ENCODE measurements around the gene NUAK2.
A peak's percentile ranks its signal among the peaks of the same experiment; 100 is the strongest.

The NUAK2 gene

DNA sequence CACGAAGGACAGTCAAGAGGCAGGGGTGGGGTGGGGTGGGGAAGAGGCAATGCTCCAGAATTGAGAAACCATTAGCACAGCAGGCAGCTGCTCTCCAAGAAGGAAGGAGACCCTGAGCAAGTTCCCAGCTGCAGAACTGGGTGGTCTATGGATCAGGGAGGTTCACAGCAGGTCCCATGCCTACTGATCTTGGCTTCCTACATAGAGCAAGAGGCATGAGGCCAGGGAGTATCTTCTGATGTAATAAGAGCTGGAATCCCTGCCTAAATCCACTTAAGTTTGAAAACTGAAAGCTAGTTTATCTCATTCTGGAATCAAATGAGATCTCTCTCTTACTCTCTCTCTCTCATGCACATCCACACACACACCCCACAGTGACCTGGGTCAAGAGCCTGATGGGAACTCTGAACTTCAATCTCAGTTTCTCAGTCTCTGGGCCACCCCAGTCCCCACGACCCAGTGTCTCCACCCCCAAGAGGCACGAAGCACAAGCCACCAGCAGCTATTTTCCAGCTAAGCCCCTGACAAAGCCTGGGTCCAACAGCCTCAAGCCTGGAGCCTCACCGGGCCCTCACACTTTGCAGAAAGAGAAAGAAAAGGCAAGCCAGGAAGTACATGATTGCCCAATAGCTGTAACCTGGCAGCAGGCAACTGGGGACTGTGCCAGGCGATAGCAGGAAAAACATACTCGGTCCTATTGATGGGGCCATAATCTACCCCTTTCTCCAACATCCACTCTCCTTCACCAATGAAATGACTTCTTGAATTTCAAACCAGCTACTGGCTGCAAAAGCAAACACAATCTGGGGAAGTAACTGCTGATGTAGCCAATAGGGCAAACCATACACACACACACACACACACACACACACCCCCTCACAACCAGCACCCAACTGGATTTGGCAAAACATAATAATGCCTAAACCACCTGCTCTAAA lies 2.2 kb downstream of the NUAK2 start:
- H3K4me3 Mint-ChIP-seq = peak overlapping the region; percentile 95 to 96
- H3K4me1 Mint-ChIP-seq = peaks cover 53 to 78% of the 10 kb centered on the region in 2 donors
- H3K27ac Mint-ChIP-seq = peak overlapping the region; percentile 91
- no peaks in the 10 kb centered on the region for H3K9me3 Mint-ChIP-seq
- no peaks in the 10 kb centered on the region for H3K27me3 Mint-ChIP-seq
- peaks cover 6 to 16% of the 10 kb centered on the region in 2 donors for H3K36me3 Mint-ChIP-seq
- DNase-seq = no peak
- ATAC-seq (replicated peaks) = peak in 1 of 2 donors; percentile 4

DNA sequence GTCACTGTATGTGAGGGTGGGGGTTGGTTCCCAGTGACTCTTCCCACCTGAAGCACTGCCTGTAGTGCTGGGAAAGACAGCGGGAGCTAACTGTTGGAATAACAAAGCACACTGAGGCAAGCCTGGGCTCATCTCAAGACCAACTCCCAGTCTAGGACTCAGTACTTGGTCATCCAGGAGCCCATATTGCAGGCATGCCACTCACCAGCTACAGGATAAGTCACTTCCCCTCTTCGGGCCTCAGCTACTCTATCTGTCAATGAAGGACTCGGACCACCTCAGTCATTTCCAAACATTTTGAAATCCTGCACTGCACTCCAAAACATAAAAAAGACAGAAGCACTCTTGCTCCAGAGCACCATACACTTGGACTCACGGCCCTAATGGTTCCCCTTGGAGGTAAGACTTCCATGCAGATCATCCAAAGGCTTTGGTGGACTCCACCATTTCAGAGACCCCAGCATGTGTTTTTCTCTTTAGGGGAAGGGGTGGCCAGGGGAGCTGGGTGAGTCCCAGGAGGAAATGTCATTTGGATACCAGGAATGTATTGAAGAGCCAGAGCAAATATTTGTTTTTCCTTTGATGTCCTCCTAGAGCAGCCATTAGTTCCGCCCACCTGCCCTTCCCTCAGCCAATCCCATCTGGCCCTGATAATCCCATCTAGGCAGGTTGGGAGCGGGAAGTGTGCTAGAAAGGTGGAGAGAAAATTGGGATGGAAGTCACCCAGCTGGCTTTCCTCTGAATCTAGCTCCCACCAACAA lies 3.1 kb downstream of the NUAK2 start:
- Mint-ChIP-seq H3K27ac (peak overlapping the region; percentile 84), H3K27me3 (no peaks in the 10 kb centered on the region), H3K4me3 (peak overlapping the region; percentile 64 to 78), H3K4me1 (peaks cover 56 to 84% of the 10 kb centered on the region in 2 donors), H3K9me3 (no peaks in the 10 kb centered on the region), H3K36me3 (peaks cover 6 to 16% of the 10 kb centered on the region in 2 donors)
- no peak for ATAC-seq (replicated peaks)
- DNase-seq = no peak

DNA sequence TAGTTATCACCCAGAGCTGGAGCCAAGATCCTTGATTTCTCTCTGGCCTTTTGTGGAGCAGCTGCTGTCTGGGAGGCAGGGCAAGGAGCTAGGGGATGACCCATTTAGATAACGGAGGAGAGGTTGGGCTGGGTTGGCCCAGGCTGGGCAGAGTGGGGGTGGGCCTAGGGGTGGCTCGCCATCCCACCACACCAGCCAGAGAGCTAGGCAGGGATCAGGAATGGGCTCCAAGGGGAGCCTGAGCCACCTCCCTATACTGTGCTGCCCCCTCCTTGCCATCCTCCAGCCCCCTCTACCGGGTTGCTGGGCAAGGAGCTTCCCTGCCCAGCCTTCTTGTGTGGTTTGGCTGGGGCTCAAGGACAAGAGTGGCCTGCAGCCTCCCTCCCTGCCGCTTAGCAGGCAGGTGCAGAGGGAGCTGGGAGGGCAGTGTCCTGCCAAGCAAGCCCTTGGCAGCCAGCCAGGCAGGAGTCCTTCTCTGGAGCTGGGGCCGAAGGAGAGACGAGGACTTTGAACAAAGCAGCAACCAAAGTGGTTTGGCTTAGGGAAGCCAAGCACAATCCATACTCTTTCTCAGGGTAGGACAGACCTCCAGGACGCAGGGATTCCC lies 4.1 kb downstream of the NUAK2 start:
- Mint-ChIP-seq H3K27me3 (no peaks in the 10 kb centered on the region), H3K9me3 (no peaks in the 10 kb centered on the region), H3K36me3 (peaks cover 6 to 16% of the 10 kb centered on the region in 2 donors), H3K4me3 (peak overlapping the region; percentile 58 to 71), H3K27ac (peak overlapping the region; percentile 93), H3K4me1 (peaks cover 61 to 92% of the 10 kb centered on the region in 2 donors)
- DNase-seq = no peak
- ATAC-seq (replicated peaks) = no peak

DNA sequence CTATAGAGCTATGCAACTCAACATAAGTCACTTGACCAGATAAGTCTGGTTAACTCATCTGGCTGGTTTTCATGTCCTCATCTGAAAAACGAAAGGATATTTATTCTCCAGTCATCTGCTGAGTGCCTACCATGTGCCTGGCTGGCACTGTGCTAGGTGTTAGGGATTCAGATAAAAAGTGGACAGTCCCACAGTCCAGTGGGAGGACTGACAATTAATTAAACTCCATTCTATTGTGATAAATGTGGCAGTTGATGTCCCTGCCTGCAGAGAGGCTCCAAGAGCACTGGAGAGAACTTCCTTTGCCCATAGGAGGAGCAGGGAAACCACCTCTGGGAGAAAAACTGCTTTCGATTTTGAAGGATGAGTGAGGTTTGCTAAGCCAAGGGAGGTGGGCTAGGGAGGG lies 5.4 kb downstream of the NUAK2 start:
- H3K27me3 Mint-ChIP-seq = no peaks in the 10 kb centered on the region
- peak overlapping the region; percentile 28 to 39 for H3K4me3 Mint-ChIP-seq
- ATAC-seq (replicated peaks) (no peak), DNase-seq (no peak)
- peak overlapping the region; percentile 93 for H3K27ac Mint-ChIP-seq
- peaks cover 68 to 98% of the 10 kb centered on the region in 2 donors for H3K4me1 Mint-ChIP-seq
- H3K36me3 Mint-ChIP-seq = peaks cover 5 to 20% of the 10 kb centered on the region in 2 donors
- no peaks in the 10 kb centered on the region for H3K9me3 Mint-ChIP-seq

DNA sequence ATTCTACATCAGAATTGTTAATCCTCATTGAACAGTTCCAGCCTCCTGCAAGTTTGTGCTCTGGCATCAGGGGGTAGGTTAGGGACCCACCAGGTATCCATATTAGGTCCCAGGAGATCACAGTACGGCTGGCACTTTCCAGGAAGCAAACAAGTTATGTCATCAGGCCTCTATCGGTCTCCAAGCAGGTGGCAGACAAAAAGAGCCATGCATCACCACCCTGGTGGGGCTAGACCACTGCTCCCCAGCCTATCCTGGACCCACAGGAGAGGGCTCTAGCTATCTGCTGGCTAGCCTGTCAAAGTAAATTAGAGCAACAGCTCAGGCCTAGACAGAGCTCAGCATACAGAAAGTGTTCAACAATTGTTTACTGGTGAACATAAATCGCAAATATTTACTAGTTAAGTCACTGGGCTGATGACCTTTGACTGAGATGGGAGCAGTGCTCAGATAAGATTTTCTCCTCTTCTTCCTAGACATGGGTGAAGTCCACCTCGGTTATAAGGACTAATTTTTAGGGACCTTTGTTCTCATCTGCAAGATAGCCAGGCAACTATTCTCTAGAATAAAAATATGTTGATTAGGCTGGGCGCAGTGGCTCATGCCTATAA lies 6.4 kb downstream of the NUAK2 start:
- H3K27ac Mint-ChIP-seq = peak overlapping the region; percentile 98
- no peaks in the 10 kb centered on the region for H3K27me3 Mint-ChIP-seq
- H3K9me3 Mint-ChIP-seq = no peaks in the 10 kb centered on the region
- H3K4me1 Mint-ChIP-seq = peaks cover 77 to 100% of the 10 kb centered on the region in 2 donors
- ATAC-seq (replicated peaks) (no peak), DNase-seq (no peak)
- peak overlapping the region in 1 of 2 donors; percentile 29 for H3K4me3 Mint-ChIP-seq
- peaks cover 11 to 30% of the 10 kb centered on the region in 2 donors for H3K36me3 Mint-ChIP-seq

DNA sequence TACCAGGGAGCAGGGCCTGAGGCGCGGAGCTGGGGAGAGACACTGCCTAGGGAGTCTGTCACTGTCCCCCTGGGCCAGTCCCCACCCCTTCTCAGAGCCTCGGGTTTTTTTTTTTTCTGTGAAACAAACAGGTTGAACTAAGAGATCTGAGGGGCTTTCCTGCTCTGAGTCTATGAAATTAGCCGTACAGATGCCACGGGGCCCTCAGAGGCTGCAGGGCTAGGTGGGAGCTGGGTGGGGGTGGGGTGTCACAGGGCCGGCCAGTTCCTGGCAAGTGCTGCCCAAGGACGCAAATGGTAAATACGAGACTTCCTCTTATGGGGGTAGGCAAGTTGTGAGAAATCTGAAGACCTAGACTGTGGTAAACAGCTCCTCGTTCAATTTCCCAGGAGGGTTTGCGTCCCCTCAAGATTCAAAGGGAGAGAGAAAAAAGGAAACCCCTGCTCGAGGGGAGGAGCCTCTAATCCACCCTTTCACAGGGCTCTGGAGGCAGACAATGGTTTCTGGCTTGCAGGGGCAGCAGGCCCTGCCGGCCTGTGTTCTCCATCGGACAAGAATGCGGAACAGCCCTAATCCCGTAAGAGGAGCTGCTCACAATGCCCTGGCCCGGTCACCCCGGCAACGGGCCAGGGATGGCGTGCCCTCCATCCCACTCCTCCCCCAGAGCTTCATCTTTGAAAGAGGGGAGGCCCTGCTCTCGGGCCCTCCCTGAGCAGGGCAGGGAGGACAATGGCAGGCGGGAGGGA lies 7.8 kb downstream of the NUAK2 start:
- Mint-ChIP-seq H3K9me3 (no peaks in the 10 kb centered on the region), H3K27me3 (no peaks in the 10 kb centered on the region), H3K4me1 (peaks cover 69 to 97% of the 10 kb centered on the region in 2 donors), H3K27ac (peak overlapping the region; percentile 98), H3K4me3 (peak overlapping the region; percentile 84), H3K36me3 (peaks cover 12 to 26% of the 10 kb centered on the region in 2 donors)
- ATAC-seq (replicated peaks) = peak; percentile 85
- DNase-seq = peak; percentile 84

DNA sequence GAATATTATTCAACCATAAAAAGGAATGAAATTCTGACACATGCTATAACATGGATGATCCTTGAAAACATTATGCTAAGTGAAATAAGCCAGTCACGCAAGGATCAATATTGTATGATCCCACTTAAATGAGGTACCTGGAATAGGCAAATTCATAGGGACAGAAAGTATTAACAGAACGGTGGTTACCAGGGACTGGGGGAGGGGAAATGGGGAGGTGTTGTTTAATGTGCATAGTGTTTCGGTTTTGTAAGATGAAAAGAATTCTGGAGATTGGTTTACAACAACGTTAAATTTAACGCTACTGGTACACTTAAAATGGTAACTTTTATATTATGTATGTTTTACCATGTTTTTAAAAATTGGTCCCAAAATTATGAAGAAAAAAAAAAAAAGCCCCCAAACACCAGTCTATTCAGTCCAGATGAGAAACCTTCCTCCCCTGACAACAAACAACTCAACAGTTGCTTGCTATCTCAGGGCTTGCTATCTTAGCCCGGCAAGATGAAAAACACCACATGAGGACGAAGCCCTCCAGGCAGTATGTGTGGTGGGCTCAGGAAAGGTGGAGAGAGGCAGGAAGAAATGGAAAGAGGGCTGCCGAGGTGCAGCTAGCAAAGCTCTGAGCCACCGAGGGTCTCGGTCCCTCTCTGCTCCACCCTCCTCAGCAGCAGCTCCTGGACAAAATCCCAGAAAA lies 8.5 kb downstream of the NUAK2 start:
- peaks cover 63 to 97% of the 10 kb centered on the region in 2 donors for H3K4me1 Mint-ChIP-seq

DNA sequence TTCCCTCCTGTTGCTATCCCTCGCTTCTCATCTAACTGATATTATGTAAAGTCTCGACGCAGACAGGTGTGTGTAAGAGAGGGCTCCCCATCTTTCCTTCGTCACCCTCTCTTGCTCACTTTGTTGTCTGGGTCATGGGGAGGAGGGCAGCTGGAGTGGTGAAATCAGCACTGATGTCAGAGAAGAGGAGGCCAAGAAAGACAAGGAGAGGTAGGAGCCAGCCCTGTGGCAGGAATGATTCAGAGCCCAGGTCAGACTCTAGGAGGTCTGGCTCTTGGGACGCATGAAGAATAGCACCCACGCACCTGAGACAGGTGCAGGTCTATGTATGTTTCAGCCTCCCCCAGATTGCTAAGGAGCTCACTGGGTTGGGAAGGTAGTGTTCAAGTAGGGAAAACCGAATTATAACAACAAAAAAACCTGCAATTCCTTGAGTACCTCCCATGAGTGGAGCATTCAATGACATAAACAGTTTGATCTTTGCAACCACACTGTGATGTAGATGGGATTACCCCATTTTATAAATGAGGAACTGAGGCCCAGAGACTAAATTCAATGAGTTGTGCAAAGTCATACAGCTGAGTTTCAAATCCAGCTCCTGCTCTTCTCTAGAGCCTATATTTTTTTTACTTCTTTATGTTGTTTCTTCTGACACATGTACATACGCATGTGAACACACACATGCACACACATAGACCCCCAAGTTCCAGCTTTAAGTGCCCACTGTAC lies 10.4 kb downstream of the NUAK2 start:
- H3K27me3 Mint-ChIP-seq = no peaks in the 10 kb centered on the region
- peak overlapping the region; percentile 93 for H3K27ac Mint-ChIP-seq
- ATAC-seq (replicated peaks) = peak; percentile 61 to 68
- peak overlapping the region; percentile 62 to 69 for H3K4me3 Mint-ChIP-seq
- no peaks in the 10 kb centered on the region for H3K9me3 Mint-ChIP-seq
- DNase-seq = peak; percentile 52
- H3K4me1 Mint-ChIP-seq = peaks cover 48 to 92% of the 10 kb centered on the region in 2 donors
- H3K36me3 Mint-ChIP-seq = peaks cover 26 to 39% of the 10 kb centered on the region in 2 donors

More for the DNA sequence above, 8.5 kb downstream of the NUAK2 start:
- H3K27me3 Mint-ChIP-seq = no peaks in the 10 kb centered on the region
- ATAC-seq (replicated peaks) (no peak), DNase-seq (no peak)
- no peaks in the 10 kb centered on the region for H3K9me3 Mint-ChIP-seq
- H3K27ac Mint-ChIP-seq = peak overlapping the region; percentile 98
- peaks cover 17 to 26% of the 10 kb centered on the region in 2 donors for H3K36me3 Mint-ChIP-seq
- H3K4me3 Mint-ChIP-seq = peak overlapping the region; percentile 84

DNA sequence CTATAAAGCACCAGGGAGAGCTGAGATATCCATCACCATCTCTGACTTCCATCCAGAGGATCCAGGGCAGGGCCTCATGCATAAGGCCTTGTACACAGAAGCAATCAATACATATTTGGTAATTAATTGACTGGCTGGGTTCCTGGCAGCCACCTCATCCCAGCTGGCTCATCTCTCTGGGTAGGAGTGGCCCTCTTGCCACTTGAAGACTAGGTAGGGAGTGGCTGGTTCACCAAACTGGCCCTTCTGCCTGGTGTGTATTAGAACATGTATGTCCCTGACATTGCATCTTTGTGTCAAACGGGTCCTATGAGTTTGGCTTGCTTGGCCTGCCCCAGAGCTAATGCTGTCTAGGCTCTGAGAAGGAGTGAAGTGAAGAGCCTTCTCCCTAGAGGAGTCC lies 11.8 kb downstream of the NUAK2 start:
- Mint-ChIP-seq H3K4me1 (peaks cover 45 to 87% of the 10 kb centered on the region in 2 donors), H3K9me3 (no peaks in the 10 kb centered on the region), H3K27ac (peak overlapping the region; percentile 93), H3K27me3 (no peaks in the 10 kb centered on the region), H3K4me3 (no peak overlapping the region), H3K36me3 (peaks cover 37 to 50% of the 10 kb centered on the region in 2 donors)
- no peak for DNase-seq
- no peak for ATAC-seq (replicated peaks)

DNA sequence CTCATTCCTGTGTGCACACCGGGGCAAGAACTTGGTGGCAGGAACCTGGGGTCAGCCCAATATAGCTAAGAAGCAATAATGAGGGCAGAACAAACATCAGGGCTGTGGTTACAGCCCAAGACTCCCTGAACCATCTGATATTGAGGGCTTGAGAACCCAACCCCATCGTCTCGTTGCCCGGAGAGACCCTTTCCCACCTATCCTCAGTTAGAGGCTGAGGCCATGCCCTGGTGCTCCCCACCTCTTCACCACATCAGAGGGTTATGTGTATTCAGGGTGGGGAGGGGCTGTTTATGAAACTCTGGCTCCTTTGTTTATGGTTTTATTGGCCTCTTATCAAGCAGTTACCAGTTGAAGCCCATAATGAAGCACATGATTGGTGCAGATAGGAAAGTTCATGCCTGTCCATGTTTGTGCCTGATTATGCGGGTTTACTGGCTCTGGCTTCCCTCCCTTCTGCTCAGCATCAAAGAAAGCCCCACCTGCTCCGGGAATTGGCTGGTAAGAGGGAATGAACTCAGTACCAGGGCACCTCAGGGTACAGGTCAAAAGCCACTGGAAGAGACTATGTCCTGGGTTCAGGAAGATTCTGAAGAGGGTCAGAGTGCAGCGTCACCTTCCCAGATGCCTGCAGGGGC lies 14.5 kb downstream of the NUAK2 start:
- H3K9me3 Mint-ChIP-seq = no peaks in the 10 kb centered on the region
- H3K36me3 Mint-ChIP-seq = peaks cover 42 to 68% of the 10 kb centered on the region in 2 donors
- DNase-seq (no peak), ATAC-seq (replicated peaks) (no peak)
- H3K4me3 Mint-ChIP-seq = no peak overlapping the region
- no peak overlapping the region for H3K27ac Mint-ChIP-seq
- no peaks in the 10 kb centered on the region for H3K27me3 Mint-ChIP-seq
- peaks cover 35 to 69% of the 10 kb centered on the region in 2 donors for H3K4me1 Mint-ChIP-seq

DNA sequence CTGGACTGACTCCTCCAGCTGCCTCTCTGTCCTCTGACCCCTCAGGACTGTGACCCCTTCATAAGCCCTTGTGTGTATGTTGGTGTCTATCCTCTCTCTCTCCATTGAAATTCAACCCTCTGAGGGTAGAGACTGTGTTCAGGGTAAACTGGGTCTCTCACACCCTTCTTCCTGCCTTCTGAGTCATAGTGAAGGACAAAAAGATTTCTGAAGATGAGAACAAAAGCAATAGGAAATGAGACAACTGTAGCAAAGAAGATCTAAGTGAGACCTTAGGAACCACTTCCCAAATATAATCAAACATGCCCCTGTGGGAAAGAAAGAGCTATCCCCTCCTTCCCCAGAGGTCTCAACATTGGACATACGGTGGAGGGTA lies 16.9 kb downstream of the NUAK2 start:
- Mint-ChIP-seq H3K27ac (peak overlapping the region; percentile 42), H3K4me1 (peaks cover 33 to 68% of the 10 kb centered on the region in 2 donors), H3K4me3 (no peak overlapping the region), H3K27me3 (no peaks in the 10 kb centered on the region), H3K36me3 (peaks cover 38 to 64% of the 10 kb centered on the region in 2 donors), H3K9me3 (no peaks in the 10 kb centered on the region)
- no peak for ATAC-seq (replicated peaks)
- no peak for DNase-seq
